ENCODE results near the gene CCDC127. TPM values are rescaled to one million over a fixed set of nuclear protein-coding genes. Genes with fewer than 3 reads are reported as not detected.
"Not testable (repeated sequence)": the region's sequence is repeated elsewhere in the genome, so short reads cannot be mapped to it uniquely, and the experiment has no call there.

Gene CCDC127
- total RNA-seq, 1 donor from 2014 or later, result 8.8 TPM

- not testable (repeated sequence) for H3K4me1 Mint-ChIP-seq (ENCODE audit: low read depth, unreplicated experiment); H3K27ac Mint-ChIP-seq (ENCODE audit: unreplicated experiment); H3K27me3 ChIP-seq (ENCODE audit: insufficient read depth, low read length); H3K27ac ChIP-seq (ENCODE audit: low read depth, low read length); H3K4me3 ChIP-seq (ENCODE audit: insufficient read depth, low read depth, low read length); H3K9me3 ChIP-seq (ENCODE audit: insufficient read depth, low read depth, low read length); DNase-seq (ENCODE audit: low read depth); H3K79me2 ChIP-seq (ENCODE audit: insufficient read depth, low read length); H2AFZ ChIP-seq (ENCODE audit: low read depth, low read length); H4K20me1 ChIP-seq (ENCODE audit: insufficient read depth, low read length); H3K27me3 Mint-ChIP-seq (ENCODE audit: low read depth, unreplicated experiment); H3K9ac ChIP-seq (ENCODE audit: low read length); FAIRE-seq; H3K4me3 Mint-ChIP-seq (ENCODE audit: unreplicated experiment); H3K4me2 ChIP-seq (ENCODE audit: low read length); H3K9me3 Mint-ChIP-seq (ENCODE audit: unreplicated experiment); H3K4me1 ChIP-seq (ENCODE audit: insufficient read depth, low read length)
- H3K36me3 Mint-ChIP-seq (ENCODE audit: low read depth, unreplicated experiment), result peaks cover 34% of the 10 kb centered on the region
- peaks cover 20% of the 10 kb centered on the region for H3K36me3 ChIP-seq (ENCODE audit: insufficient read depth, low read length)
These were observed 36.4 kb upstream of the CCDC127 start for GRCh38 chr5:254322-254721.

GRCh38 chr5:252546-252945 is 34.6 kb upstream of the CCDC127 start:
- peaks cover 37% of the 10 kb centered on the region for H3K36me3 Mint-ChIP-seq (ENCODE audit: low read depth, unreplicated experiment)
- H2AFZ ChIP-seq (ENCODE audit: low read depth, low read length), result no peak overlapping the region
- H3K27me3 ChIP-seq (ENCODE audit: insufficient read depth, low read length), result no peaks in the 10 kb centered on the region
- H3K4me3 Mint-ChIP-seq (ENCODE audit: unreplicated experiment), result no peak overlapping the region
- no peak for DNase-seq (ENCODE audit: low read depth)
- no peak for FAIRE-seq
- H3K27ac Mint-ChIP-seq (ENCODE audit: unreplicated experiment), result no peak overlapping the region
- TF ChIP-seq EZH2 (IDR thresholded peaks at IDR 0.05; ENCODE audit: insufficient read depth, low read length), result no peak
- TF ChIP-seq CTCF (IDR thresholded peaks at IDR 0.05; ENCODE audit: insufficient read depth, low read depth, low read length), result no peak
- no peaks in the 10 kb centered on the region for H3K4me1 Mint-ChIP-seq (ENCODE audit: low read depth, unreplicated experiment)
- H3K27ac ChIP-seq (ENCODE audit: low read depth, low read length), result no peak overlapping the region
- H3K36me3 ChIP-seq (ENCODE audit: insufficient read depth, low read length), result peaks cover 32% of the 10 kb centered on the region
- no peaks in the 10 kb centered on the region for H4K20me1 ChIP-seq (ENCODE audit: insufficient read depth, low read length)
- no peaks in the 10 kb centered on the region for H3K79me2 ChIP-seq (ENCODE audit: insufficient read depth, low read length)
- H3K4me1 ChIP-seq (ENCODE audit: insufficient read depth, low read length), result peaks cover 3% of the 10 kb centered on the region
- no peaks in the 10 kb centered on the region for H3K27me3 Mint-ChIP-seq (ENCODE audit: low read depth, unreplicated experiment)
- H3K9me3 Mint-ChIP-seq (ENCODE audit: unreplicated experiment), result peaks cover 2% of the 10 kb centered on the region
- H3K4me3 ChIP-seq (ENCODE audit: insufficient read depth, low read depth, low read length), result no peak overlapping the region
- H3K9ac ChIP-seq (ENCODE audit: low read length), result peak overlapping the region; percentile 37
- no peaks in the 10 kb centered on the region for H3K9me3 ChIP-seq (ENCODE audit: insufficient read depth, low read depth, low read length)
- H3K4me2 ChIP-seq (ENCODE audit: low read length), result no peak overlapping the region

GRCh38 chr5:251975-252374 is 34.0 kb upstream of the CCDC127 start:
- H3K79me2 ChIP-seq (ENCODE audit: insufficient read depth, low read length); H3K27ac ChIP-seq (ENCODE audit: low read depth, low read length); H3K9me3 ChIP-seq (ENCODE audit: insufficient read depth, low read depth, low read length); H3K4me3 ChIP-seq (ENCODE audit: insufficient read depth, low read depth, low read length); H3K4me1 Mint-ChIP-seq (ENCODE audit: low read depth, unreplicated experiment); H3K9me3 Mint-ChIP-seq (ENCODE audit: unreplicated experiment); H3K27me3 ChIP-seq (ENCODE audit: insufficient read depth, low read length); H3K4me1 ChIP-seq (ENCODE audit: insufficient read depth, low read length); H3K27ac Mint-ChIP-seq (ENCODE audit: unreplicated experiment); H3K4me2 ChIP-seq (ENCODE audit: low read length); DNase-seq (ENCODE audit: low read depth); H4K20me1 ChIP-seq (ENCODE audit: insufficient read depth, low read length); H2AFZ ChIP-seq (ENCODE audit: low read depth, low read length); H3K4me3 Mint-ChIP-seq (ENCODE audit: unreplicated experiment); H3K27me3 Mint-ChIP-seq (ENCODE audit: low read depth, unreplicated experiment); FAIRE-seq: not testable (repeated sequence)
- Histone ChIP-seq H3K9ac (ENCODE audit: low read length) (peak overlapping the region; percentile 37), H3K36me3 (ENCODE audit: insufficient read depth, low read length) (peaks cover 30% of the 10 kb centered on the region)
- peaks cover 33% of the 10 kb centered on the region for H3K36me3 Mint-ChIP-seq (ENCODE audit: low read depth, unreplicated experiment)

GRCh38 chr5:251538-251937 is 33.6 kb upstream of the CCDC127 start:
- not testable (repeated sequence) for FAIRE-seq; H3K9me3 ChIP-seq (ENCODE audit: insufficient read depth, low read depth, low read length); H3K4me3 Mint-ChIP-seq (ENCODE audit: unreplicated experiment); H3K27ac Mint-ChIP-seq (ENCODE audit: unreplicated experiment); H3K9ac ChIP-seq (ENCODE audit: low read length); H3K4me3 ChIP-seq (ENCODE audit: insufficient read depth, low read depth, low read length); H3K27ac ChIP-seq (ENCODE audit: low read depth, low read length); H3K9me3 Mint-ChIP-seq (ENCODE audit: unreplicated experiment); H3K79me2 ChIP-seq (ENCODE audit: insufficient read depth, low read length); H3K27me3 ChIP-seq (ENCODE audit: insufficient read depth, low read length); H4K20me1 ChIP-seq (ENCODE audit: insufficient read depth, low read length); H3K4me2 ChIP-seq (ENCODE audit: low read length); H2AFZ ChIP-seq (ENCODE audit: low read depth, low read length); H3K27me3 Mint-ChIP-seq (ENCODE audit: low read depth, unreplicated experiment); DNase-seq (ENCODE audit: low read depth); H3K4me1 ChIP-seq (ENCODE audit: insufficient read depth, low read length); H3K4me1 Mint-ChIP-seq (ENCODE audit: low read depth, unreplicated experiment)
- H3K36me3 Mint-ChIP-seq (ENCODE audit: low read depth, unreplicated experiment), result peaks cover 30% of the 10 kb centered on the region
- peaks cover 28% of the 10 kb centered on the region for H3K36me3 ChIP-seq (ENCODE audit: insufficient read depth, low read length)

GRCh38 chr5:251016-251415 is 33.1 kb upstream of the CCDC127 start:
- not testable (repeated sequence) for H3K4me3 ChIP-seq (ENCODE audit: insufficient read depth, low read depth, low read length); H3K27ac ChIP-seq (ENCODE audit: low read depth, low read length); H3K4me2 ChIP-seq (ENCODE audit: low read length); H2AFZ ChIP-seq (ENCODE audit: low read depth, low read length); H4K20me1 ChIP-seq (ENCODE audit: insufficient read depth, low read length); FAIRE-seq; H3K9me3 ChIP-seq (ENCODE audit: insufficient read depth, low read depth, low read length); H3K27me3 Mint-ChIP-seq (ENCODE audit: low read depth, unreplicated experiment); H3K27ac Mint-ChIP-seq (ENCODE audit: unreplicated experiment); H3K79me2 ChIP-seq (ENCODE audit: insufficient read depth, low read length); H3K27me3 ChIP-seq (ENCODE audit: insufficient read depth, low read length); H3K4me1 Mint-ChIP-seq (ENCODE audit: low read depth, unreplicated experiment); H3K4me1 ChIP-seq (ENCODE audit: insufficient read depth, low read length); H3K4me3 Mint-ChIP-seq (ENCODE audit: unreplicated experiment); H3K9me3 Mint-ChIP-seq (ENCODE audit: unreplicated experiment); H3K9ac ChIP-seq (ENCODE audit: low read length); DNase-seq (ENCODE audit: low read depth)
- H3K36me3 Mint-ChIP-seq (ENCODE audit: low read depth, unreplicated experiment), result peaks cover 34% of the 10 kb centered on the region
- H3K36me3 ChIP-seq (ENCODE audit: insufficient read depth, low read length), result peaks cover 31% of the 10 kb centered on the region
